Ovary (tissue), 9 donors: ENCODE measurements around the gene PSMC3. TPM values are rescaled to one million over a fixed set of nuclear protein-coding genes. Genes with fewer than 3 reads are reported as not detected.
A peak's percentile ranks its signal among the peaks of the same experiment; 100 is the strongest.

Experiments used
- DNase-seq, 5 donors: peaks; one replicate each; pipeline ENCODE4 v3.0.0-alpha.2; 2019 to 2020
- H3K27ac ChIP-seq, 2 donors: fragments of 200-600 bp; one replicate each; pipeline versions ENCODE4 v1.5.1 to v1.8.0; 2019 to 2022
- H3K27me3 ChIP-seq: fragments of 200-600 bp; one replicate; pipeline ENCODE4 v1.8.0; 2022
- H3K36me3 ChIP-seq: fragments of 200-600 bp; sonication (generic); one replicate; pipeline ENCODE4 v1.5.1; 2019
- H3K4me1 ChIP-seq: one replicate; pipeline ENCODE4 v1.8.1; 2013; ENCODE audit warnings: mild to moderate bottlenecking, moderate library complexity; ENCODE audit not compliant: insufficient read depth
- H3K4me3 ChIP-seq: fragments of 200-600 bp; sonication (generic); one replicate; pipeline ENCODE4 v1.5.1; 2017
- H3K9me3 ChIP-seq, 2 donors: fragments of 200-600 bp in 1 of 2; sonication (generic) in 1 of 2; one replicate each; pipeline versions ENCODE4 v1.5.1 to v1.8.1; 2013 to 2019; ENCODE audit warnings: mild to moderate bottlenecking in 1 of 2, moderate library complexity in 1 of 2
- CTCF ChIP-seq, 3 donors: fragments of 450-650 bp in 2 of 3; fragments of 200-600 bp in 1 of 3; IDR thresholded peaks; one replicate each; pipeline versions ENCODE4 v1.5.1 to v1.8.0; 2016 to 2022; ENCODE audit warnings: antibody characterized with exemption in 3 of 3, mild to moderate bottlenecking in 1 of 3
- EP300 ChIP-seq: sonication (generic); formaldehyde crosslinking; IDR thresholded peaks from one replicate; pipeline ENCODE4 v1.6.1; 2017; ENCODE audit warnings: antibody characterized with exemption
- POLR2A ChIP-seq: fragments of 450-650 bp; IDR thresholded peaks from one replicate; pipeline ENCODE4 v1.6.1; 2017; ENCODE audit warnings: antibody characterized with exemption, mild to moderate bottlenecking, moderate library complexity
- WGBS, 3 donors: extraction: QIAGEN DNeasy Blood & Tissue Kit in 1 of 3; methylation state at CpG; one replicate each; pipeline versions ENCODE4 v1.1.5 to v1.1.7; 2013 to 2017; 5-methylcytosine and 5-hydroxymethylcytosine counted together
- intact Hi-C, 4 donors: fragments of 100-400 bp; cut with DNase I; formaldehyde crosslinking; loops; one replicate each; pipeline versions ENCODE4 v1.11.0 to v1.15.1; 2022 to 2023
- polyA plus RNA-seq, 2 donors: library from polyadenylated mRNA; stranded (reverse); fragments of 200-250 nt in 1 of 2; fragments of 350-450 nt in 1 of 2; fragmentation: Illumina TruSeq in 1 of 2; extraction: RNeasy Lipid Tissue Mini Kit (QIAGEN cat#74804) in 1 of 2; gene quantifications; one replicate each; pipeline ENCODE4 v1.2.3, GENCODE V29; 2013 to 2014
- total RNA-seq, 7 donors: library from RNA; depleted of rRNA in 2 of 7; stranded (reverse); fragments of >200 nt in 2 of 7; fragmentation: NEBNext Ultra II Directional in 3 of 7; extraction: Animal tissue kit (Norgen Biotek cat#: 25700) in 3 of 7; gene quantifications; one replicate each; pipeline versions ENCODE4 v1.1.0 to v1.2.4, GENCODE V29; 2016 to 2023
- donor health status: DM: no; HTN: no; CAD: no; lungs with moderate emphysema.
- donor health status: DM: no; HTN: no; CAD: no.
- donor health status: Bipolar disorder and iron deficiency.
- donor health status: DM: yes; HTN: yes; CAD: no.
- donor health status: DM: no; HTN: no; CAD: no.
- donor health status: DM: yes; HTN: yes; CAD: no.

Gene PSMC3
- total and polyA plus RNA-seq, 9 donors = 60.7 to 267 (median 87.2) TPM

GRCh38 chr11:47413351-47413750 is 12.9 kb downstream of the PSMC3 start:
- 66 to 81% (median 76%) methylated on average over 11 to 13 of the region's 13 CpGs for WGBS, 3 donors
- peaks cover 2% of the 10 kb centered on the region for H3K4me1 ChIP-seq
- intact Hi-C loops = loop anchor here in 1 of 4 donors (10.0 kb wide), 1 partner anchor 229 kb away; the partner anchor contains the start of gene PACSIN3
- H3K36me3 ChIP-seq = no peaks in the 10 kb centered on the region
- H3K9me3 ChIP-seq = no peaks in the 10 kb centered on the region
- no peak overlapping the region for H3K27ac ChIP-seq
- TF ChIP-seq POLR2A = no peak
- no peak for TF ChIP-seq EP300
- no peak for TF ChIP-seq CTCF (IDR thresholded peaks at IDR 0.05)
- DNase-seq = no peak
- no peaks in the 10 kb centered on the region for H3K27me3 ChIP-seq
- no peak overlapping the region for H3K4me3 ChIP-seq

- intact Hi-C loops = loop anchor here in 1 of 4 donors (10.0 kb wide), 1 partner anchor 227 kb away; the partner anchor contains the start of gene PACSIN3
- H3K36me3 ChIP-seq = no peaks in the 10 kb centered on the region
- 75 to 88% (median 82%) methylated on average over 10 to 12 of the region's 12 CpGs for WGBS, 3 donors
- DNase-seq = peak in 2 of 5 donors; percentile 41 to 62
- H3K4me1 ChIP-seq = peaks cover 5% of the 10 kb centered on the region
- H3K9me3 ChIP-seq = no peaks in the 10 kb centered on the region
- H3K27me3 ChIP-seq = no peaks in the 10 kb centered on the region
- no peak for TF ChIP-seq EP300
- no peak for TF ChIP-seq POLR2A
- peak in 1 of 3 donors; percentile 18 for TF ChIP-seq CTCF (IDR thresholded peaks at IDR 0.05)
- no peak overlapping the region for H3K4me3 ChIP-seq
- H3K27ac ChIP-seq = no peak overlapping the region
Observed at GRCh38 chr11:47411884-47412746, 14.1 kb downstream of the PSMC3 start.

GRCh38 chr11:47410370-47411264 is 15.6 kb downstream of the PSMC3 start:
- Histone ChIP-seq H3K27me3 (no peaks in the 10 kb centered on the region), H3K36me3 (no peaks in the 10 kb centered on the region), H3K9me3 (no peaks in the 10 kb centered on the region), H3K4me3 (no peak overlapping the region), H3K27ac (no peak overlapping the region), H3K4me1 (peaks cover 5% of the 10 kb centered on the region)
- intact Hi-C loops = loop anchor here in 1 of 4 donors (10.0 kb wide), 1 partner anchor 226 kb away; the partner anchor contains the start of gene PACSIN3
- TF ChIP-seq CTCF (IDR thresholded peaks at IDR 0.05) (no peak), EP300 (no peak)
- peak in 1 of 5 donors; percentile 31 for DNase-seq
- WGBS, 3 donors = 70 to 86% (median 70%) methylated on average over 12 of the region's 12 CpGs
